ENCODE measurements around the gene DCBLD1. TPM values are rescaled to one million over a fixed set of nuclear protein-coding genes. Genes with fewer than 3 reads are reported as not detected.

DCBLD1 gene
- total and polyA plus RNA-seq, 12 donors: 2.7 to 7.2 (median 4.2) TPM

DNA sequence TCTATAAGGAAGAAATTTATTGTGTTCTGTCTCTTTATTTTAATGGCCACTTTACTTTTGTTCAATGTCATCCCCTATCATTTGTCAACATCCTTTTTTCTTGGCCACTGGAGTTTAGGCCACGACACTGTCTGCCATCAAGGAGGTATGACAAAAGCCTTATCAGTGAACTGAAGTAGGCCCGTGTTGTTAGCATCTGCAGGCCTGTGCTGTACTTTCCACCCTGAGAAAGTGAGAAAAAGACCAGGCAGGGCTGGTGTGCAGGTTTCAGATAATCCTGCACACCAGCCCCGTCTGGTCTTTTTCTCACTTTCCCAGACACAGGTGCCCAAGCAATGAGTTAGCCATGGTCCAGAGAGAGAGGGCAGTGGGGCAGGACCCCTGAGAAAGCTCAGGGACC is 62.2 kb downstream of the DCBLD1 start:
- no peaks in the 10 kb centered on the region for H3K27me3 ChIP-seq
- WGBS, 2 donors: 48 to 60% methylated on average over 3 of the region's 3 CpGs
- H3K9me3 ChIP-seq: no peaks in the 10 kb centered on the region
- no peak overlapping the region for H3K4me3 ChIP-seq
- peaks cover 0 to 23% (median 10%) of the 10 kb centered on the region in 9 donors for H3K4me1 ChIP-seq
- no peak for DNase-seq
- TF ChIP-seq, protein P1, sequence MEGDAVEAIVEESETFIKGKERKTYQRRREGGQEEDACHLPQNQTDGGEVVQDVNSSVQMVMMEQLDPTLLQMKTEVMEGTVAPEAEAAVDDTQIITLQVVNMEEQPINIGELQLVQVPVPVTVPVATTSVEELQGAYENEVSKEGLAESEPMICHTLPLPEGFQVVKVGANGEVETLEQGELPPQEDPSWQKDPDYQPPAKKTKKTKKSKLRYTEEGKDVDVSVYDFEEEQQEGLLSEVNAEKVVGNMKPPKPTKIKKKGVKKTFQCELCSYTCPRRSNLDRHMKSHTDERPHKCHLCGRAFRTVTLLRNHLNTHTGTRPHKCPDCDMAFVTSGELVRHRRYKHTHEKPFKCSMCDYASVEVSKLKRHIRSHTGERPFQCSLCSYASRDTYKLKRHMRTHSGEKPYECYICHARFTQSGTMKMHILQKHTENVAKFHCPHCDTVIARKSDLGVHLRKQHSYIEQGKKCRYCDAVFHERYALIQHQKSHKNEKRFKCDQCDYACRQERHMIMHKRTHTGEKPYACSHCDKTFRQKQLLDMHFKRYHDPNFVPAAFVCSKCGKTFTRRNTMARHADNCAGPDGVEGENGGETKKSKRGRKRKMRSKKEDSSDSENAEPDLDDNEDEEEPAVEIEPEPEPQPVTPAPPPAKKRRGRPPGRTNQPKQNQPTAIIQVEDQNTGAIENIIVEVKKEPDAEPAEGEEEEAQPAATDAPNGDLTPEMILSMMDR (IDR thresholded peaks at IDR 0.05): no peak
- ATAC-seq: no peak
- intact Hi-C loops (cut with DNase I): loop anchor here in 5 of 10 donors (1.0 to 10.0 kb wide), 3 partner anchors 60 to 62 kb away; partner anchors contain the start of gene DCBLD1 (in 4 of the 5)
- H3K36me3 ChIP-seq: peaks cover 0 to 76% (median 3%) of the 10 kb centered on the region in 9 donors
- no peak overlapping the region for H3K27ac ChIP-seq

- 86 to 87% methylated on average over 4 of the region's 4 CpGs for WGBS, 2 donors
- no peak overlapping the region for H3K4me3 ChIP-seq
- peaks cover 0 to 71% (median 3%) of the 10 kb centered on the region in 9 donors for H3K36me3 ChIP-seq
- no peak for ATAC-seq
- no peaks in the 10 kb centered on the region for H3K9me3 ChIP-seq
- TF ChIP-seq, protein P1 (IDR thresholded peaks at IDR 0.05): no peak
- H3K27ac ChIP-seq: no peak overlapping the region
- DNase-seq: no peak
- H3K4me1 ChIP-seq: peaks cover 0 to 27% (median 10%) of the 10 kb centered on the region in 9 donors
- H3K27me3 ChIP-seq: no peaks in the 10 kb centered on the region
- intact Hi-C loops (cut with DNase I): loop anchor here in 4 of 10 donors (5.0 to 10.0 kb wide), 2 partner anchors 60 to 63 kb away; partner anchors contain the start of gene DCBLD1 (in 4 of the 4)
These were observed 62.7 kb downstream of the DCBLD1 start for GRCh38 chr6:117545161-117545595.

GRCh38 chr6:117546674-117547073 is 64.2 kb downstream of the DCBLD1 start:
- no peaks in the 10 kb centered on the region for H3K9me3 ChIP-seq
- peaks cover 0 to 56% (median 3%) of the 10 kb centered on the region in 9 donors for H3K36me3 ChIP-seq
- intact Hi-C loops (cut with DNase I): loop anchor here in 4 of 10 donors (5.0 to 10.0 kb wide), 2 partner anchors 62 to 64 kb away; partner anchors contain the start of gene DCBLD1 (in 4 of the 4)
- no peak overlapping the region for H3K27ac ChIP-seq
- H3K4me1 ChIP-seq: peaks cover 0 to 34% (median 10%) of the 10 kb centered on the region in 9 donors
- H3K27me3 ChIP-seq: no peaks in the 10 kb centered on the region
- DNase-seq (no peak), ATAC-seq (no peak)
- H3K4me3 ChIP-seq: no peak overlapping the region
- TF ChIP-seq, protein P1 (IDR thresholded peaks at IDR 0.05): no peak
- WGBS, 2 donors: 88 to 90% methylated on average over 5 of the region's 5 CpGs

GRCh38 chr6:117547688-117548621 is 65.5 kb downstream of the DCBLD1 start:
- intact Hi-C loops (cut with DNase I): loop anchor here in 4 of 10 donors (5.0 to 10.0 kb wide), 2 partner anchors 63 to 66 kb away; partner anchors contain the start of gene DCBLD1 (in 4 of the 4)
- 27 to 36% methylated on average over 64 of the region's 64 CpGs for WGBS, 2 donors
- TF ChIP-seq, protein P1 (IDR thresholded peaks at IDR 0.05): peak in 4 of 9 donors; percentile 27 to 43 (median 40)

More at GRCh38 chr6:117547688-117548621, 65.5 kb downstream of the DCBLD1 start:
- Histone ChIP-seq H3K27me3 (no peaks in the 10 kb centered on the region), H3K4me3 (peak overlapping the region; percentile 23 to 64 (median 52)), H3K36me3 (peaks cover 0 to 47% (median 3%) of the 10 kb centered on the region in 9 donors), H3K27ac (peak overlapping the region in 8 of 10 donors; percentile 10 to 71 (median 46)), H3K9me3 (no peaks in the 10 kb centered on the region), H3K4me1 (peaks cover 0 to 34% (median 10%) of the 10 kb centered on the region in 9 donors)
- ATAC-seq: peak; percentile 82 to 97 (median 89)
- DNase-seq: peak; percentile 67 to 71

Data from heart right ventricle (tissue), 16 donors.